C4-2B (cell line): Measurements from ENCODE around the gene COL9A1.

Experiments used
- CTCF ChIP-seq: fragments of 450-650 bp; conservative IDR thresholded peaks from 2 replicates; pipeline ENCODE4 v1.5.1; 2017; ENCODE audit warnings: mild to moderate bottlenecking
- ZFX ChIP-seq: fragments of 450-650 bp; IDR thresholded peaks from 2 replicates; pipeline ENCODE4 v1.6.1; 2017

GRCh38 chr6:70252604-70253003 lies 50.3 kb downstream of the COL9A1 start:
- TF ChIP-seq CTCF (no peak), ZFX (no peak)
